VCaP (cell line): ENCODE data around the gene SPDYC.

Experiments
- H3K27ac ChIP-seq: fragments of 450-650 bp; 2 replicates; pipeline ENCODE4 v1.5.1; 2017
- CTCF ChIP-seq: fragments of 450-650 bp; conservative IDR thresholded peaks from 2 replicates; pipeline ENCODE4 v1.5.1; 2017; ENCODE audit warnings: mild to moderate bottlenecking, moderate library complexity

SPDYC gene

GRCh38 chr11:65204143-65204542, 34.1 kb downstream of the SPDYC start:
- no peak overlapping the region for H3K27ac ChIP-seq
- no peak for TF ChIP-seq CTCF

- TF ChIP-seq CTCF, result peak; percentile 100
- no peak overlapping the region; the same call in 1 of the 2 replicates for H3K27ac ChIP-seq
Observed at GRCh38 chr11:65204646-65205601, 34.9 kb downstream of the SPDYC start.

- H3K27ac ChIP-seq, result no peak overlapping the region; the same call in 1 of the 2 replicates
- no peak for TF ChIP-seq CTCF
Observed at GRCh38 chr11:65205602-65205967, 35.6 kb downstream of the SPDYC start.

- no peak overlapping the region for H3K27ac ChIP-seq
- TF ChIP-seq CTCF, result no peak
Observed at GRCh38 chr11:65206441-65206841, 36.4 kb downstream of the SPDYC start.

GRCh38 chr11:65206901-65207300, 36.9 kb downstream of the SPDYC start:
- no peak overlapping the region for H3K27ac ChIP-seq
- TF ChIP-seq CTCF, result 0 out of 2 replicates have a peak, but pooled peaks have one; percentile 14

- TF ChIP-seq CTCF, result no peak
- H3K27ac ChIP-seq, result no peak overlapping the region
Observed at GRCh38 chr11:65207918-65208784, 38.1 kb downstream of the SPDYC start.
